ENCODE results near the gene CRYBA4. TPM values are rescaled to one million over a fixed set of nuclear protein-coding genes. Genes with fewer than 3 reads are reported as not detected.

Gene CRYBA4
- total RNA-seq, 4 donors from 2014 or later = not detected

DNA sequence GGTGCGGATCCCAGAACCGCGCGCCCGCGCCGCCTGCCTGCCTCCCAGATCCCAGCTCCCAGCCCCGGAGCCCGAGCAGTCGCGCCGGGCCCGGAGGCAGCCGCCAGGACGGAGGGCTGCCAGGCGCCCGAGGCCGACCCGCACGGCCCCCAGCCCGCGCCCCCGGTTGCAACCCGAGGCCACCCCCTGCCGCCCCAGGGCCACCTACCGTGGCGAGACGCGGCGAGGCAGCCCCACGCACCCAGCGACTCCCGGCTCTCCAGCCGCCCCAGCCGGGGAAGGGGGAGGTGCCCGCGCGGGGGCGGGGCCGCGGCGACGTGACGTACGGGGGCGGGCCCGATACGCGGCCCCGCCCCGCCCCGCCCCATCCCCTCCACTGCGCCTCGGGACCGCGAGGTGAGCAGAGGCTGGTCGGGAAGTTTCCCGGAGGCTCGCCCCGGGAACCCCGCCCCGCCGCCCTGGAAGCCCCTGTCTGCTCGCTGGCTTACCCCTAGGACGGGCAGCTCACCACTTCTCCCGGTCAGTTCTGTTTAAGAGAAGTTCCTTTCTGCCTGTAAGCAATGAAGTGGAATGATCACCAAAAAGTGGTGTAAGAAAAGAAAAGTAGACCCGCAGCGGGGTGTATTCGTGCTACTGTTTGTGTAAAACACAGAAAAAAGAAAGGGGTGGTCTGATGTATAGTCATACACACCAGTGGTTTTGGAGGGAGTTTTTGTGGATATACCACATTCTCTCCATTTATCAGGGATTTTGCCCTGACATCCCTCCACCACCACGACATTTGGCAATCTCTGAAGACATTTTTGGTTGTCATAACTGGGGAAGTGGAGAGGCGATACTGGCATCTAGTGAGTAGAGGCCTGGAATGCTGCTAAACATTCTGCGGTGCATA, 31.7 kb upstream of the CRYBA4 start, which contains the start of gene TPST2:
TPST2 (minus strand) TSS at position 288 of the 892 bp plus-strand sequence. CDS start 48,502 bp downstream, outside the sequence.
- peaks cover 0 to 32% (median 5%) of the 10 kb centered on the region in 4 donors for H3K4me1 ChIP-seq
- TF ChIP-seq POLR2A (IDR thresholded peaks at IDR 0.05) = peak; percentile 63 to 78
- TF ChIP-seq, protein P1, sequence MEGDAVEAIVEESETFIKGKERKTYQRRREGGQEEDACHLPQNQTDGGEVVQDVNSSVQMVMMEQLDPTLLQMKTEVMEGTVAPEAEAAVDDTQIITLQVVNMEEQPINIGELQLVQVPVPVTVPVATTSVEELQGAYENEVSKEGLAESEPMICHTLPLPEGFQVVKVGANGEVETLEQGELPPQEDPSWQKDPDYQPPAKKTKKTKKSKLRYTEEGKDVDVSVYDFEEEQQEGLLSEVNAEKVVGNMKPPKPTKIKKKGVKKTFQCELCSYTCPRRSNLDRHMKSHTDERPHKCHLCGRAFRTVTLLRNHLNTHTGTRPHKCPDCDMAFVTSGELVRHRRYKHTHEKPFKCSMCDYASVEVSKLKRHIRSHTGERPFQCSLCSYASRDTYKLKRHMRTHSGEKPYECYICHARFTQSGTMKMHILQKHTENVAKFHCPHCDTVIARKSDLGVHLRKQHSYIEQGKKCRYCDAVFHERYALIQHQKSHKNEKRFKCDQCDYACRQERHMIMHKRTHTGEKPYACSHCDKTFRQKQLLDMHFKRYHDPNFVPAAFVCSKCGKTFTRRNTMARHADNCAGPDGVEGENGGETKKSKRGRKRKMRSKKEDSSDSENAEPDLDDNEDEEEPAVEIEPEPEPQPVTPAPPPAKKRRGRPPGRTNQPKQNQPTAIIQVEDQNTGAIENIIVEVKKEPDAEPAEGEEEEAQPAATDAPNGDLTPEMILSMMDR (IDR thresholded peaks at IDR 0.05) = no peak
- no peaks in the 10 kb centered on the region for H3K36me3 ChIP-seq
- peak within 1 kb of the TSS; percentile 92 to 100 (median 96) for H3K4me3 ChIP-seq
- peak within 1 kb of the TSS; percentile 85 to 94 (median 90) for H3K27ac ChIP-seq
- no peaks in the 10 kb centered on the region for H3K27me3 ChIP-seq
- H3K9me3 ChIP-seq = no peaks in the 10 kb centered on the region
- peak; percentile 78 to 90 (median 89) for DNase-seq

DNA sequence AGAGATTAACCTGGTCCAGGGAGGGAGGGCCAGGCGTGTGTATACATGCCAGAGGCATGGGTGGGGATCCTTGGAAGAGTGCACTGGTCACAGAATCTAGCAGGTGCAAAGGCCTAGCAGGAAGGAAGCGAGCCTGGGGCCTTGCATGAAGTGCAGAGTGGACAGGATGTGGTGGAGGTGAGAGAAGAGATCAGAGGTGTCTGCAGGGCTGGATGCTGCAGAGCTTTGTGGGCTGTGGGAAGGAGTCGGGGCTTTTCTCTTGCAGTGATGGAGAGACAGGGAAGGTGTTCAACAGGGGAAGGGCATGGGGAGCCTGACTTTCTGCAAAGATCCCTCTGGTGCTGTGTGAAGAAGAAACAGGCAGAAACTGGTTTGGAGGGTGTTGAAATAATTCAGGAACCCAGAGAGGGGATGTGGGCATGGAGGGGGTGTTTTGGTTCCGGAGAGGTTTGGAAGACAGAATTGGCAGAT, 29.3 kb upstream of the CRYBA4 start:
- no peaks in the 10 kb centered on the region for H3K9me3 ChIP-seq
- H3K4me3 ChIP-seq = no peak overlapping the region
- no peaks in the 10 kb centered on the region for H3K36me3 ChIP-seq
- peaks cover 0 to 21% (median 5%) of the 10 kb centered on the region in 4 donors for H3K4me1 ChIP-seq
- DNase-seq = peak in 2 of 3 donors; percentile 76 to 81
- peak overlapping the region in 3 of 4 donors; percentile 3 to 55 (median 12) for H3K27ac ChIP-seq
- no peaks in the 10 kb centered on the region for H3K27me3 ChIP-seq
- TF ChIP-seq, protein P1 (IDR thresholded peaks at IDR 0.05) = no peak

DNA sequence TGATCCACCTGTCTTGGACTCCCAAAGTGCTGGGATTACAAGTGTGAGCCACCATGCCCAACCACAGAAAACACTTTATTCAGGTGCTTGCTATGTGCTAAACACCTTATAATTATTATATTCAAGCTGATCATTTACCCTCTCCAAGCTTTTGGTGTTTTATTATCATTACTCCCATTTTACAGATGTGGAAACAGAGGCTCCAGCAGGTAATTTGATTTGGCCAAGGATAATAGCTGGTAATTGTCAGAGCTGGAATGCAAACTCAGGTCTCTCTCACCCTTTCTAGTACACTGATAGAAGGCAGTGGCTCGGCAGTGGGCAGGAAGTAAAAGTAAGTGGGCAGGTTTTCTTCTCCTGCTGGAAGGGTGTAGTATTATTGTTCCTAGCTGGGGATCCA, 28.0 kb upstream of the CRYBA4 start:
- H3K27me3 ChIP-seq = no peaks in the 10 kb centered on the region
- H3K4me3 ChIP-seq = no peak overlapping the region
- no peak for TF ChIP-seq POLR2A (IDR thresholded peaks at IDR 0.05)
- TF ChIP-seq, protein P1 (IDR thresholded peaks at IDR 0.05) = no peak
- no peaks in the 10 kb centered on the region for H3K9me3 ChIP-seq
- no peak for DNase-seq
- H3K36me3 ChIP-seq = no peaks in the 10 kb centered on the region
- H3K27ac ChIP-seq = no peak overlapping the region
- H3K4me1 ChIP-seq = peaks cover 0 to 18% (median 5%) of the 10 kb centered on the region in 4 donors

DNA sequence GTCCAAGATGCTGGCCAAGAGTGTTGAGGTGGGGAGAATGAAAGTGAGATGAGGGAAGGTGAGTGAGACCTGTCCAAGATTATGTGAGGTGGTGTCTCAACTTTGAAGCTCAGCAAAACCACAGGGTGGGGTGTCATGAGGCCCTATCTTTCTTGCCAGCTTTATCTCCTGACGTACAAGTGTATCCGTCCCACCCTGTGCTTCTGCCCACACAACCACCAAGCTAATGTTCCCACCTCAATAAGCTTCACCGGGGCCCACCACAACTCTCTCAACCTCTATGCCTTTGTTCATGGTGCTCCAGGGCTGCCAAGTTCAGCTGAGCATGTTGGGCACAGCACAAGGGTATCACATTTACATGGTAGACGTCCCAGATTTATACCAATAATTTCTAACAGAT, 24.7 kb upstream of the CRYBA4 start:
- DNase-seq = no peak
- Histone ChIP-seq H3K36me3 (no peaks in the 10 kb centered on the region), H3K4me1 (peaks cover 0 to 12% (median 5%) of the 10 kb centered on the region in 4 donors)

DNA sequence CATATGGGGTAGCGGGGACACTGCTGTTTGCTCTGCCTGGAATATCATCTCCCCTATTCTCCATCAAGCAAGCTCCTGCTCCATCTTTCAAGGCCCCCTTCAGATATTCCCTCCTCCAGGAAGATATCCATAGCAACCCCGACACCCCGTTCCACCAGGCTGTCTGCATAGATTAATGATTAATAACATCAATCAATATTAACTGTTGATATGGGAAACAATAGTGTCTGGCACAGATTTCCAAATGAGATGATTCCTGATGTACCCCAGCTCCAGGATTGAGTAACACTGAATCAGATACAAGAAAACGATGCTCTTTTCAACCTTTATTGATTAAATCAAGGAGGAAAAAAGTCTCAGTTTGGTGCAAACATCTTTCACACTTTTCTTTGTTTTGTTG, 24.3 kb upstream of the CRYBA4 start:
- Histone ChIP-seq H3K36me3 (no peaks in the 10 kb centered on the region), H3K27me3 (no peaks in the 10 kb centered on the region), H3K9me3 (no peaks in the 10 kb centered on the region), H3K4me1 (peaks cover 0 to 7% (median 2%) of the 10 kb centered on the region in 4 donors), H3K27ac (no peak overlapping the region), H3K4me3 (no peak overlapping the region)
- DNase-seq = no peak
- TF ChIP-seq, protein P1 (IDR thresholded peaks at IDR 0.05) = no peak
- TF ChIP-seq POLR2A (IDR thresholded peaks at IDR 0.05) = no peak

More for the DNA sequence above, 24.7 kb upstream of the CRYBA4 start:
- Histone ChIP-seq H3K9me3 (no peaks in the 10 kb centered on the region), H3K27ac (no peak overlapping the region), H3K27me3 (no peaks in the 10 kb centered on the region), H3K4me3 (no peak overlapping the region)
- TF ChIP-seq POLR2A (IDR thresholded peaks at IDR 0.05) = no peak
- TF ChIP-seq, protein P1 (IDR thresholded peaks at IDR 0.05) = no peak

Measured in Peyer's patch (tissue), 4 donors.